WTC11 (cell line): Measurements from ENCODE around the gene RLF. TPM values are rescaled to one million over a fixed set of nuclear protein-coding genes. Genes with fewer than 3 reads are reported as not detected.
"Not testable (repeated sequence)": the region's sequence is repeated elsewhere in the genome, so short reads cannot be mapped to it uniquely, and the experiment has no call there.

Experiments used
- ATAC-seq: fragments of 200-7000 bp; cut with Tn5 transposase; 2 replicates; pipeline ENCODE4 v1.10.0; 2021; ENCODE audit warnings: mild to moderate bottlenecking, moderate library complexity
- CTCF ChIA-PET: fragments of 300-600 bp; sonication (Branson Sonifier 250); formaldehyde crosslinking; loops from one replicate; lab custom pipeline; 2021; ENCODE audit warnings: antibody characterized with exemption; lab: Charles Lee
- POLR2A ChIA-PET: fragments of 350-600 bp; sonication (Branson Sonifier 250); formaldehyde crosslinking; loops from one replicate; lab custom pipeline; 2021; ENCODE audit warnings: antibody characterized with exemption; lab: Charles Lee
- DNase-seq: peaks from one replicate; pipeline ENCODE4 v3.0.0; 2021; ENCODE audit warnings: low spot score
- H3K27ac Mint-ChIP-seq: 2 replicates; pipeline ENCODE4 v1.8.0; 2021; ENCODE audit warnings: mixed read lengths
- H3K27me3 Mint-ChIP-seq: 2 replicates; pipeline ENCODE4 v1.8.0; 2021; ENCODE audit warnings: low read depth, mild to moderate bottlenecking, moderate library complexity, mixed read lengths
- H3K36me3 Mint-ChIP-seq: 2 replicates; pipeline ENCODE4 v1.8.0; 2021; ENCODE audit warnings: mixed read lengths
- H3K4me1 Mint-ChIP-seq: 2 replicates; pipeline ENCODE4 v1.8.0; 2022; ENCODE audit warnings: mixed read lengths
- H3K4me3 Mint-ChIP-seq: 2 replicates; pipeline ENCODE4 v1.8.0; 2021; ENCODE audit warnings: mild to moderate bottlenecking, moderate library complexity, mixed read lengths
- H3K9me3 Mint-ChIP-seq: 2 replicates; pipeline ENCODE4 v1.8.0; 2021; ENCODE audit warnings: mixed read lengths
- AR ChIP-seq: fragments of 250-450 bp; sonication (Bioruptor Pico); IDR thresholded peaks from 2 replicates; pipeline ENCODE4 v1.9.0; 2021; ENCODE audit warnings: mild to moderate bottlenecking
- ATF1 ChIP-seq: sonication (generic); formaldehyde crosslinking; IDR thresholded peaks from 2 replicates; pipeline ENCODE4 v1.8.1; 2023; ENCODE audit warnings: mild to moderate bottlenecking, moderate library complexity, missing genetic modification reagents
- ATF6 ChIP-seq: sonication (generic); formaldehyde crosslinking; IDR thresholded peaks from 2 replicates; pipeline ENCODE4 v1.8.1; 2023; ENCODE audit warnings: mild to moderate bottlenecking, missing genetic modification reagents
- ESRRA ChIP-seq: sonication (generic); formaldehyde crosslinking; IDR thresholded peaks from 2 replicates; pipeline ENCODE4 v1.8.1; 2022; ENCODE audit warnings: mild to moderate bottlenecking, missing genetic modification reagents, borderline replicate concordance
- FOXP4 ChIP-seq: sonication (generic); formaldehyde crosslinking; IDR thresholded peaks from 2 replicates; pipeline ENCODE4 v1.8.0; 2022; ENCODE audit warnings: mild to moderate bottlenecking, missing genetic modification reagents
- GABPB1 ChIP-seq: sonication (generic); formaldehyde crosslinking; IDR thresholded peaks from 2 replicates; pipeline ENCODE4 v1.8.1; 2023; ENCODE audit warnings: mild to moderate bottlenecking, missing genetic modification reagents
- MAX ChIP-seq: sonication (generic); formaldehyde crosslinking; IDR thresholded peaks from 2 replicates; pipeline ENCODE4 v1.8.0; 2022; ENCODE audit warnings: mild to moderate bottlenecking, missing genetic modification reagents
- NFATC4 ChIP-seq: fragments of 250-450 bp; sonication (Bioruptor Pico); IDR thresholded peaks from 2 replicates; pipeline ENCODE4 v1.9.0; 2021; ENCODE audit warnings: mild to moderate bottlenecking
- PRRX2 ChIP-seq: fragments of 250-450 bp; sonication (Bioruptor Pico); IDR thresholded peaks from 2 replicates; pipeline ENCODE4 v1.8.0; 2021; ENCODE audit warnings: mild to moderate bottlenecking
- ZNF121 ChIP-seq: sonication (generic); formaldehyde crosslinking; IDR thresholded peaks from 2 replicates; pipeline ENCODE4 v1.8.0; 2023; ENCODE audit warnings: missing genetic modification reagents
- ZNF263 ChIP-seq: sonication (generic); formaldehyde crosslinking; IDR thresholded peaks from 2 replicates; pipeline ENCODE4 v1.8.1; 2022; ENCODE audit warnings: low read depth, mild to moderate bottlenecking, moderate library complexity, missing genetic modification reagents
- ZNF396 ChIP-seq: fragments of 250-450 bp; sonication (Bioruptor Pico); IDR thresholded peaks from 2 replicates; pipeline ENCODE4 v1.8.0; 2021; ENCODE audit warnings: mild to moderate bottlenecking, moderate library complexity, borderline replicate concordance
- ZNF425 ChIP-seq: fragments of 250-450 bp; sonication (Bioruptor Pico); conservative IDR thresholded peaks from 2 replicates; pipeline ENCODE4 v1.9.0; 2021; ENCODE audit warnings: mild to moderate bottlenecking
- ZSCAN18 ChIP-seq: fragments of 250-450 bp; sonication (Bioruptor Pico); IDR thresholded peaks from 2 replicates; pipeline ENCODE4 v2.1.2; 2022; ENCODE audit warnings: mild to moderate bottlenecking, moderate library complexity
- total RNA-seq: library from RNA; stranded (reverse); gene quantifications from 3 replicates; pipeline ENCODE4 v1.2.3, GENCODE V29; 2021

RLF gene
- total RNA-seq, 1 experiment from 2014 or later = 18.5 TPM

GRCh38 chr1:40167317-40167716, 6.1 kb downstream of the RLF start:
- Mint-ChIP-seq H3K9me3 (no peaks in the 10 kb centered on the region), H3K36me3 (no peaks in the 10 kb centered on the region), H3K27ac (peak overlapping the region; percentile 18; the same call in 1 of the 2 replicates), H3K4me3 (no peak overlapping the region), H3K4me1 (peaks cover 9% of the 10 kb centered on the region; the same call in 1 of the 2 replicates), H3K27me3 (no peaks in the 10 kb centered on the region)
- ATAC-seq = no peak
- no peak for DNase-seq
- CTCF ChIA-PET = no interaction called here
- TF ChIP-seq ATF1 (CRISPR knock-in tag) (no peak), AR (no peak)
- TF ChIP-seq, all 79 proteins: peak for 0
- POLR2A ChIA-PET = no interaction called here

- peak; percentile 58; the same call in 1 of the 2 replicates for TF ChIP-seq ZNF121 (CRISPR knock-in tag)
- no peak for TF ChIP-seq ESRRA
- Mint-ChIP-seq H3K27ac (no peak overlapping the region), H3K4me3 (no peak overlapping the region), H3K36me3 (no peaks in the 10 kb centered on the region), H3K9me3 (no peaks in the 10 kb centered on the region), H3K4me1 (0 out of 2 replicates have a peak, but pooled peaks cover 2% of the 10 kb centered on the region), H3K27me3 (no peaks in the 10 kb centered on the region)
- no peak for DNase-seq
- no peak for ATAC-seq
- CTCF ChIA-PET = interaction anchor here (0.6 to 2.6 kb wide), 2 partner anchors 27 to 168 kb away, joined by 3 to 10 read pairs; no protein-coding TSS in a partner anchor
- POLR2A ChIA-PET = no interaction called here
These were observed 9.8 kb downstream of the RLF start for GRCh38 chr1:40171036-40171435.

- no peaks in the 10 kb centered on the region for H3K9me3 Mint-ChIP-seq
- ChIA-PET POLR2A (no interaction called here), CTCF (interaction anchor here (2.2 kb wide), 1 partner anchor 164 kb away, joined by 6 read pairs; no protein-coding TSS in a partner anchor)
- peaks cover 8% of the 10 kb centered on the region; the same call in 1 of the 2 replicates for H3K4me1 Mint-ChIP-seq
- H3K27ac Mint-ChIP-seq = no peak overlapping the region
- no peaks in the 10 kb centered on the region for H3K36me3 Mint-ChIP-seq
- no peaks in the 10 kb centered on the region for H3K27me3 Mint-ChIP-seq
- no peak for DNase-seq
- no peak for ATAC-seq
- H3K4me3 Mint-ChIP-seq = no peak overlapping the region
- TF ChIP-seq ZSCAN18 (CRISPR knock-in tag) = no peak
- peak; percentile 42; the same call in 1 of the 2 replicates for TF ChIP-seq ZNF121 (CRISPR knock-in tag)
These were observed 13.6 kb downstream of the RLF start for GRCh38 chr1:40174788-40175187.

- H3K36me3 Mint-ChIP-seq, CTCF ChIA-PET: not testable (repeated sequence)
These were observed 15.8 kb downstream of the RLF start for GRCh38 chr1:40176989-40177388.

GRCh38 chr1:40178200-40178599, 17.0 kb downstream of the RLF start:
- ChIA-PET POLR2A (no interaction called here), CTCF (interaction anchor here (0.8 kb wide), 1 partner anchor 25 kb away, joined by 4 read pairs; no protein-coding TSS in a partner anchor)
- no peaks in the 10 kb centered on the region for H3K36me3 Mint-ChIP-seq
- H3K27me3 Mint-ChIP-seq = no peaks in the 10 kb centered on the region
- H3K9me3 Mint-ChIP-seq = no peaks in the 10 kb centered on the region
- peaks cover 24% of the 10 kb centered on the region for H3K4me1 Mint-ChIP-seq
- no peak overlapping the region for H3K4me3 Mint-ChIP-seq
- H3K27ac Mint-ChIP-seq = no peak overlapping the region
- ATAC-seq (no peak), DNase-seq (no peak)
- TF ChIP-seq ZNF396 (CRISPR knock-in tag) = no peak
- TF ChIP-seq PRRX2 = no peak
- TF ChIP-seq MAX (CRISPR knock-in tag) = no peak
- no peak for TF ChIP-seq ATF1 (CRISPR knock-in tag)
- no peak for TF ChIP-seq ZNF425 (CRISPR knock-in tag)
- TF ChIP-seq FOXP4 (CRISPR knock-in tag) = no peak
- TF ChIP-seq NFATC4 = no peak
- TF ChIP-seq GABPB1 = no peak
- no peak for TF ChIP-seq ATF6 (CRISPR knock-in tag)
- no peak for TF ChIP-seq ZNF263 (CRISPR knock-in tag)

More at GRCh38 chr1:40176989-40177388, 15.8 kb downstream of the RLF start:
- DNase-seq, ATAC-seq, H3K27me3 Mint-ChIP-seq, POLR2A ChIA-PET, H3K27ac Mint-ChIP-seq, H3K9me3 Mint-ChIP-seq, H3K4me3 Mint-ChIP-seq: not testable (repeated sequence)
- peaks cover 18% of the 10 kb centered on the region for H3K4me1 Mint-ChIP-seq
